H1 (cell line): ENCODE data around the gene SLC6A17. TPM values are rescaled to one million over a fixed set of nuclear protein-coding genes. Genes with fewer than 3 reads are reported as not detected.

Experiments
- CTCF ChIA-PET: fragments of 300-600 bp; sonication (Branson Sonifier 250); formaldehyde crosslinking; loops from one replicate; lab custom pipeline; 2021; ENCODE audit not compliant: partially characterized antibody; lab: Charles Lee
- POLR2A ChIA-PET: fragments of 300-600 bp; sonication (Branson Sonifier 250); formaldehyde crosslinking; loops from one replicate; lab custom pipeline; 2021; ENCODE audit warnings: inconsistent platforms; ENCODE audit not compliant: partially characterized antibody; lab: Charles Lee
- DNase-seq, 2 experiments: peaks; one replicate each; pipeline versions ENCODE4 v3.0.0 to v3.0.0-alpha.2; 2010 to 2022; ENCODE audit warnings: low spot score in 2 of 2, low read depth in 1 of 2, mixed read lengths in 1 of 2
- FAIRE-seq: peaks from 2 replicates; lab custom pipeline; 2011; peaks lifted over from hg19 to GRCh38; lab: Jason Lieb, UNC
- H2AFZ ChIP-seq: 2 replicates; pipeline ENCODE4 v1.8.1; 2012; ENCODE audit warnings: low read length, inconsistent platforms
- H2AK5ac ChIP-seq: 2 replicates; pipeline ENCODE4 v1.6.1; 2013; ENCODE audit warnings: low read depth, low read length
- H2BK120ac ChIP-seq: replicated peaks from 2 replicates; pipeline ENCODE3; 2013; ENCODE audit warnings: low read depth, low read length, inconsistent platforms
- H2BK12ac ChIP-seq: 2 replicates; pipeline ENCODE4 v1.6.1; 2013; ENCODE audit warnings: low read depth, low read length
- H2BK15ac ChIP-seq: 2 replicates; pipeline ENCODE4 v1.6.1; 2013; ENCODE audit warnings: low read length
- H2BK20ac ChIP-seq: 2 replicates; pipeline ENCODE4 v1.6.1; 2013; ENCODE audit warnings: low read length
- H2BK5ac ChIP-seq: 2 replicates; pipeline ENCODE4 v1.6.1; 2013; ENCODE audit warnings: low read depth, low read length
- H3K14ac ChIP-seq: 2 replicates; pipeline ENCODE4 v1.6.1; 2013; ENCODE audit warnings: inconsistent platforms; ENCODE audit not compliant: insufficient read length
- H3K18ac ChIP-seq: 2 replicates; pipeline ENCODE4 v1.6.1; 2013; ENCODE audit warnings: low read length; ENCODE audit errors: extremely low read depth
- H3K23ac ChIP-seq: 2 replicates; pipeline ENCODE4 v1.6.1; 2013; ENCODE audit warnings: inconsistent platforms; ENCODE audit not compliant: insufficient read length
- H3K23me2 ChIP-seq: 2 replicates; pipeline ENCODE4 v1.6.1; 2013; ENCODE audit warnings: low read depth, low read length
- H3K27ac ChIP-seq: 2 replicates; pipeline ENCODE4 v1.6.1; 2011; ENCODE audit warnings: low read depth, low read length, inconsistent platforms
- H3K27me3 ChIP-seq, 4 experiments: replicated peaks in 1 of 4; 1 replicate in 1 of 4; 2 replicates in 3 of 4; pipeline versions ENCODE4 v1.6.1 to v1.8.1; 2011 to 2013; ENCODE audit warnings: low read length in 3 of 4, mild to moderate bottlenecking in 3 of 4, inconsistent platforms in 2 of 4, mixed read lengths in 2 of 4, moderate library complexity in 1 of 4; ENCODE audit not compliant: control insufficient read depth in 3 of 4, insufficient read depth in 3 of 4; ENCODE audit errors: extremely low read depth in 1 of 4
- H3K36me3 ChIP-seq, 4 experiments: 2 replicates each; pipeline versions ENCODE4 v1.6.1 to v1.8.1; 2011 to 2013; ENCODE audit warnings: mild to moderate bottlenecking in 4 of 4, low read length in 3 of 4, moderate library complexity in 2 of 4, control low read depth in 1 of 4, inconsistent platforms in 1 of 4; ENCODE audit not compliant: insufficient read depth in 4 of 4, control insufficient read depth in 2 of 4
- H3K4ac ChIP-seq: replicated peaks from 2 replicates; pipeline ENCODE3; 2013; ENCODE audit warnings: low read length, low read depth, mixed read lengths, inconsistent platforms; ENCODE audit not compliant: insufficient read length
- H3K4me1 ChIP-seq, 4 experiments: replicated peaks in 1 of 4; 1 replicate in 1 of 4; 2 replicates in 3 of 4; pipeline versions ENCODE4 v1.6.1 to v1.8.1; 2011 to 2013; ENCODE audit warnings: low read length in 3 of 4, inconsistent platforms in 2 of 4, mixed read lengths in 1 of 4; ENCODE audit not compliant: insufficient read depth in 4 of 4, control insufficient read depth in 3 of 4
- H3K4me2 ChIP-seq, 2 experiments: 2 replicates each; pipeline versions ENCODE4 v1.6.1 to v1.8.1; 2011 to 2013; ENCODE audit warnings: low read depth in 2 of 2, low read length in 2 of 2, control low read depth in 1 of 2, inconsistent platforms in 1 of 2, mild to moderate bottlenecking in 1 of 2; ENCODE audit not compliant: insufficient read depth in 1 of 2
- H3K4me3 ChIP-seq, 4 experiments: fragments of 200-600, 300-600 bp in 1 of 4; sonication (generic), shearing (Covaris generic), sonication (Bioruptor Twin) in 1 of 4; 2 replicates each; pipeline versions ENCODE4 v1.5.1 to v1.8.1; 2011 to 2016; ENCODE audit warnings: low read length in 4 of 4, low read depth in 3 of 4, control low read depth in 2 of 4, inconsistent platforms in 2 of 4, mild to moderate bottlenecking in 2 of 4, mixed read lengths in 1 of 4, moderate library complexity in 1 of 4; ENCODE audit not compliant: insufficient read depth in 2 of 4; ENCODE audit errors: extremely low read depth in 1 of 4
- H3K56ac ChIP-seq: replicated peaks from 2 replicates; pipeline ENCODE3; 2013; ENCODE audit warnings: low read depth, mild to moderate bottlenecking, mixed read lengths, low read length, inconsistent platforms; ENCODE audit not compliant: insufficient read length
- H3K79me1 ChIP-seq: 2 replicates; pipeline ENCODE4 v1.6.1; 2013; ENCODE audit warnings: low read depth, low read length, control low read depth
- H3K79me2 ChIP-seq, 2 experiments: 2 replicates each; pipeline versions ENCODE4 v1.6.1 to v1.8.1; 2012 to 2013; ENCODE audit warnings: low read length in 2 of 2, mild to moderate bottlenecking in 2 of 2, inconsistent platforms in 1 of 2; ENCODE audit not compliant: insufficient read depth in 2 of 2, control insufficient read depth in 1 of 2
- H3K9ac ChIP-seq, 4 experiments: replicated peaks in 1 of 4; 1 replicate in 1 of 4; 2 replicates in 3 of 4; pipeline versions ENCODE4 v1.6.1 to v1.8.1; 2011 to 2013; ENCODE audit warnings: low read depth in 3 of 4, low read length in 3 of 4, control low read depth in 2 of 4, mild to moderate bottlenecking in 2 of 4, moderate library complexity in 2 of 4, inconsistent platforms in 1 of 4; ENCODE audit errors: extremely low read depth in 1 of 4
- H3K9me3 ChIP-seq, 2 experiments: 2 replicates each; pipeline versions ENCODE4 v1.6.1 to v1.8.1; 2012 to 2013; ENCODE audit warnings: mild to moderate bottlenecking in 2 of 2, moderate library complexity in 2 of 2, control low read depth in 1 of 2, inconsistent platforms in 1 of 2, low read depth in 1 of 2, low read length in 1 of 2, mixed read lengths in 1 of 2; ENCODE audit not compliant: insufficient read depth in 2 of 2
- H4K20me1 ChIP-seq, 2 experiments: replicated peaks in 1 of 2; 2 replicates each; pipeline versions ENCODE3 to v1.8.1; 2011 to 2013; ENCODE audit warnings: inconsistent platforms in 2 of 2, low read length in 2 of 2, mild to moderate bottlenecking in 1 of 2; ENCODE audit not compliant: insufficient read depth in 2 of 2, control insufficient read depth in 1 of 2
- H4K5ac ChIP-seq: 2 replicates; pipeline ENCODE4 v1.6.1; 2013; ENCODE audit warnings: low read length, low read depth, mixed read lengths, inconsistent platforms; ENCODE audit not compliant: insufficient read length
- H4K8ac ChIP-seq: 2 replicates; pipeline ENCODE4 v1.8.0; 2013; ENCODE audit warnings: mild to moderate bottlenecking, moderate library complexity, low read length, inconsistent platforms; ENCODE audit not compliant: insufficient read depth; ENCODE audit errors: extremely low read depth
- H4K91ac ChIP-seq: replicated peaks from 2 replicates; pipeline ENCODE3; 2013; ENCODE audit warnings: low read length, mixed read lengths, inconsistent platforms; ENCODE audit not compliant: insufficient read length
- KDM1A ChIP-seq: fragments of 200-600, 300-600 bp; sonication (generic); IDR thresholded peaks from 2 replicates; pipeline ENCODE4 v1.7.1; 2016; ENCODE audit warnings: mild to moderate bottlenecking, low read length, borderline replicate concordance
- WGBS, 2 experiments: shearing (Covaris generic) in 1 of 2; methylation state at CpG; one replicate each; pipeline versions ENCODE4 v1.1.6 to v1.1.7; 2013 to 2015; ENCODE audit warnings: low lambda C conversion rate in 2 of 2, mixed read lengths in 2 of 2, inconsistent platforms in 1 of 2, low coverage in 1 of 2, missing lambda C conversion rate in 1 of 2; ENCODE audit not compliant: insufficient replicate concordance in 2 of 2, insufficient coverage in 1 of 2, insufficient read length in 1 of 2; ENCODE audit errors: extremely low coverage in 1 of 2, missing lambda C conversion rate in 1 of 2; 5-methylcytosine and 5-hydroxymethylcytosine counted together
- polyA plus RNA-seq, 7 experiments: library from polyadenylated mRNA; depleted of rRNA in 3 of 7; stranded (reverse) in 5 of 7; unstranded in 2 of 7; fragments of >200 nt in 5 of 7; fragments of 200-250 nt in 2 of 7; gene quantifications; 1 replicate in 5 of 7; 2 replicates in 1 of 7; 4 replicates in 1 of 7; pipeline versions ENCODE4 v1.2.1 to v1.2.3, GENCODE V29; 2011 to 2013; ENCODE audit warnings: missing spikeins in 2 of 7, mixed read lengths in 2 of 7
- total RNA-seq: library from RNA; stranded (reverse); fragmentation: NEBNext Ultra II Directional; extraction: Animal tissue kit (Norgen Biotek cat#: 25700); gene quantifications from 2 replicates; pipeline ENCODE4 v1.2.1, GENCODE V29; 2021
- TF ChIP-seq, protein P1 (sequence below): IDR thresholded peaks from 2 replicates; pipeline ENCODE4 v1.6.1; 2012; ENCODE audit warnings: low read length, inconsistent platforms

SLC6A17 gene
- total and polyA plus RNA-seq, 2 of the 8 experiments (the other 6 are each of a cell fraction or from before 2014, with no cell fraction given), result 0.15 to 0.28 TPM

- no peak for FAIRE-seq
These were observed 84.4 kb downstream of the SLC6A17 start for GRCh38 chr1:110234691-110235090.

More at GRCh38 chr1:110234691-110235090, 84.4 kb downstream of the SLC6A17 start:
- peaks cover 0 to 6% (median 3%) of the 10 kb centered on the region in 4 experiments; a peak in 3 of 7 replicates for H3K4me1 ChIP-seq
- H3K9ac ChIP-seq, result no peak overlapping the region
- TF ChIP-seq, protein P1, sequence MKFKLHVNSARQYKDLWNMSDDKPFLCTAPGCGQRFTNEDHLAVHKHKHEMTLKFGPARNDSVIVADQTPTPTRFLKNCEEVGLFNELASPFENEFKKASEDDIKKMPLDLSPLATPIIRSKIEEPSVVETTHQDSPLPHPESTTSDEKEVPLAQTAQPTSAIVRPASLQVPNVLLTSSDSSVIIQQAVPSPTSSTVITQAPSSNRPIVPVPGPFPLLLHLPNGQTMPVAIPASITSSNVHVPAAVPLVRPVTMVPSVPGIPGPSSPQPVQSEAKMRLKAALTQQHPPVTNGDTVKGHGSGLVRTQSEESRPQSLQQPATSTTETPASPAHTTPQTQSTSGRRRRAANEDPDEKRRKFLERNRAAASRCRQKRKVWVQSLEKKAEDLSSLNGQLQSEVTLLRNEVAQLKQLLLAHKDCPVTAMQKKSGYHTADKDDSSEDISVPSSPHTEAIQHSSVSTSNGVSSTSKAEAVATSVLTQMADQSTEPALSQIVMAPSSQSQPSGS, result no peak
- no peak for TF ChIP-seq KDM1A
- no peak overlapping the region for H3K4me2 ChIP-seq
- H3K4me3 ChIP-seq, result no peak overlapping the region
- WGBS, 2 experiments, result 86% methylated on average over 5 of the region's 5 CpGs; no CpG with 5 or more reads in 1 of the 2 experiments
- H4K20me1 ChIP-seq, result peaks cover 0 to 2% of the 10 kb centered on the region in 2 experiments
- no peak overlapping the region for H3K27ac ChIP-seq
- no peak overlapping the region for H2BK15ac ChIP-seq
- H4K5ac ChIP-seq, result no peak overlapping the region
- peaks cover 0 to 5% (median 0%) of the 10 kb centered on the region in 4 experiments; a peak in 3 of 8 replicates for H3K36me3 ChIP-seq
- H3K23ac ChIP-seq, result no peak overlapping the region
- H2AFZ ChIP-seq, result no peak overlapping the region
- ChIA-PET CTCF (interaction anchor here (0.6 to 3.0 kb wide), 6 partner anchors 8 to 225 kb away, joined by 4 to 10 read pairs (median 4); no protein-coding TSS in a partner anchor), POLR2A (interaction anchor here (0.6 to 1.1 kb wide), 2 partner anchors 11 to 56 kb away, joined by 3 read pairs; no protein-coding TSS in a partner anchor)
- H3K79me1 ChIP-seq, result no peaks in the 10 kb centered on the region
- peak overlapping the region; percentile 81; the same call in 1 of the 2 replicates for H2BK5ac ChIP-seq
- no peaks in the 10 kb centered on the region; a peak in 1 of 7 replicates for H3K27me3 ChIP-seq
- H4K8ac ChIP-seq, result no peak overlapping the region
- H3K79me2 ChIP-seq, result no peaks in the 10 kb centered on the region
- H3K9me3 ChIP-seq, result no peaks in the 10 kb centered on the region
- H2BK20ac ChIP-seq, result no peak overlapping the region
- H3K56ac ChIP-seq, result no peak overlapping the region
- H3K4ac ChIP-seq, result no peak overlapping the region
- no peak overlapping the region for H2BK120ac ChIP-seq
- no peak overlapping the region for H2BK12ac ChIP-seq
- no peak overlapping the region for H3K18ac ChIP-seq
- DNase-seq, result no peak
- H4K91ac ChIP-seq, result no peak overlapping the region
- no peaks in the 10 kb centered on the region for H3K23me2 ChIP-seq
- H3K14ac ChIP-seq, result no peak overlapping the region
- no peak overlapping the region for H2AK5ac ChIP-seq
